Measurements from ENCODE around the gene OPCML. TPM values are rescaled to one million over a fixed set of nuclear protein-coding genes. Genes with fewer than 3 reads are reported as not detected.
A peak's percentile ranks its signal among the peaks of the same experiment; 100 is the strongest.
"Not testable (repeated sequence)": the region's sequence is repeated elsewhere in the genome, so short reads cannot be mapped to it uniquely, and the experiment has no call there.

The OPCML gene
- total RNA-seq, 2 donors from 2014 or later = not detected

DNA sequence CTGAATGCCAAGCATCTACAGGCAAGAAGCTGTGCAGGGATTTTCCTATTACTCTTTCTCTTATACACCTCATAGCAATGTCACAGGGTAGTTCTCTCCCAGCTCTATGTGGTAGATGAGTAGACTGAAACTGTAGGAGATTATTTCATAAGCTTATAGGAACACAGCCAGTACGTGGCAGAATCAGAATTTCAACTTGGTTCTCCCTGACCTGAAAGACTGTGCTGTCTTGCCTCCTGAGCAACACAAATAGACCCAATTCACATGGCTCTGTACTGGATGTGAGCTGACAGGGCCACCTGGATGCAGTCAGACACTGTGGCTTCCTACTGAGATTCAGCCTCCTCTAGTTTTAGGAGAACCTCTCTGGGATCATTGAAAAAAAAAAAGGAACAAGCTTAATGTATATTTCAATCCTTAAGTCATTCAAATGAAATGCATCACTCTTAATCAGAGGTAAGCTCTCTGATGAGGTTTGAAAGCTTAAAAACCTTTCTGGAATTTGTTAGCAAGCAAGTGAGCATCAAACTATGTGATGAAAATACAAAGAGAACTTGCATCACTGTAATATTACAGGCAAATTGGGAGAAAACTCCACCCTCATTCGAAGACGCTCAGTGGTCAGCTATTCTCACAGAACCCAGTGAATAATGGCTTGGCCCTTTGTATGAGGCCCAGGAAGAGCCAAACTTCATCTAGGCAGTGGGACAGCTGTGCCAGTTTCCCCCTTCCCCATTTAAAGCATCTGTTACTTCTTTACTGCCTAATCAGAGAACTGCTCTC is 1122.5 kb downstream of the OPCML start:
- Mint-ChIP-seq H3K4me3 (no peak overlapping the region), H3K27me3 (peaks cover 34% of the 10 kb centered on the region), H3K4me1 (no peaks in the 10 kb centered on the region), H3K9me3 (no peaks in the 10 kb centered on the region), H3K36me3 (ENCODE audit: low read depth) (no peaks in the 10 kb centered on the region), H3K27ac (no peak overlapping the region)
- peak; percentile 39 for ATAC-seq (replicated peaks)

- Mint-ChIP-seq H3K4me3 (no peak overlapping the region), H3K4me1 (no peaks in the 10 kb centered on the region), H3K9me3 (no peaks in the 10 kb centered on the region)
Observed at GRCh38 chr11:132408877-132409276, 1123.4 kb downstream of the OPCML start.

GRCh38 chr11:132405728-132406127 is 1126.6 kb downstream of the OPCML start:
- ATAC-seq (replicated peaks) = no peak
- Mint-ChIP-seq H3K27ac (no peak overlapping the region), H3K27me3 (peaks cover 28% of the 10 kb centered on the region), H3K4me3 (no peak overlapping the region), H3K36me3 (ENCODE audit: low read depth) (no peaks in the 10 kb centered on the region), H3K4me1 (no peaks in the 10 kb centered on the region), H3K9me3 (no peaks in the 10 kb centered on the region)

More at GRCh38 chr11:132408877-132409276, 1123.4 kb downstream of the OPCML start:
- Mint-ChIP-seq H3K27ac (no peak overlapping the region), H3K27me3 (peaks cover 34% of the 10 kb centered on the region), H3K36me3 (ENCODE audit: low read depth) (no peaks in the 10 kb centered on the region)
- ATAC-seq (replicated peaks) = peak; percentile 49

GRCh38 chr11:132402071-132402684 is 1130.1 kb downstream of the OPCML start:
- ATAC-seq (replicated peaks) = peak; percentile 58
- no peaks in the 10 kb centered on the region for H3K36me3 Mint-ChIP-seq (ENCODE audit: low read depth)
- no peaks in the 10 kb centered on the region for H3K4me1 Mint-ChIP-seq
- H3K9me3 Mint-ChIP-seq = no peaks in the 10 kb centered on the region
- H3K27me3 Mint-ChIP-seq = peaks cover 20% of the 10 kb centered on the region
- H3K27ac Mint-ChIP-seq = no peak overlapping the region
- H3K4me3 Mint-ChIP-seq = no peak overlapping the region

GRCh38 chr11:132396318-132396717 is 1136.0 kb downstream of the OPCML start:
- Mint-ChIP-seq H3K4me1 (no peaks in the 10 kb centered on the region), H3K9me3 (peaks cover 9% of the 10 kb centered on the region), H3K36me3 (ENCODE audit: low read depth) (no peaks in the 10 kb centered on the region), H3K27ac (no peak overlapping the region), H3K27me3 (peaks cover 14% of the 10 kb centered on the region), H3K4me3 (no peak overlapping the region)
- no peak for ATAC-seq (replicated peaks)

- peaks cover 11% of the 10 kb centered on the region for H3K27me3 Mint-ChIP-seq
- ATAC-seq (replicated peaks) = no peak
- H3K27ac Mint-ChIP-seq = no peak overlapping the region
- peaks cover 12% of the 10 kb centered on the region for H3K9me3 Mint-ChIP-seq
- H3K36me3 Mint-ChIP-seq (ENCODE audit: low read depth) = no peaks in the 10 kb centered on the region
- H3K4me3 Mint-ChIP-seq = no peak overlapping the region
- no peaks in the 10 kb centered on the region for H3K4me1 Mint-ChIP-seq
Observed at GRCh38 chr11:132395434-132395833, 1136.9 kb downstream of the OPCML start.

GRCh38 chr11:132379540-132379939 is 1152.8 kb downstream of the OPCML start:
- no peak overlapping the region for H3K4me3 Mint-ChIP-seq
- H3K4me1 Mint-ChIP-seq = no peaks in the 10 kb centered on the region
- H3K27me3 Mint-ChIP-seq = peaks cover 10% of the 10 kb centered on the region
- H3K36me3 Mint-ChIP-seq (ENCODE audit: low read depth) = no peaks in the 10 kb centered on the region
- ATAC-seq (replicated peaks) = no peak
- peaks cover 7% of the 10 kb centered on the region for H3K9me3 Mint-ChIP-seq
- no peak overlapping the region for H3K27ac Mint-ChIP-seq

- H3K27ac Mint-ChIP-seq = no peak overlapping the region
- H3K36me3 Mint-ChIP-seq (ENCODE audit: low read depth) = no peaks in the 10 kb centered on the region
- H3K27me3 Mint-ChIP-seq = peaks cover 10% of the 10 kb centered on the region
- no peak overlapping the region for H3K4me3 Mint-ChIP-seq
- no peak for ATAC-seq (replicated peaks)
- peaks cover 4% of the 10 kb centered on the region for H3K9me3 Mint-ChIP-seq
- H3K4me1 Mint-ChIP-seq = no peaks in the 10 kb centered on the region
Observed at GRCh38 chr11:132373405-132374143, 1158.7 kb downstream of the OPCML start.

DNA sequence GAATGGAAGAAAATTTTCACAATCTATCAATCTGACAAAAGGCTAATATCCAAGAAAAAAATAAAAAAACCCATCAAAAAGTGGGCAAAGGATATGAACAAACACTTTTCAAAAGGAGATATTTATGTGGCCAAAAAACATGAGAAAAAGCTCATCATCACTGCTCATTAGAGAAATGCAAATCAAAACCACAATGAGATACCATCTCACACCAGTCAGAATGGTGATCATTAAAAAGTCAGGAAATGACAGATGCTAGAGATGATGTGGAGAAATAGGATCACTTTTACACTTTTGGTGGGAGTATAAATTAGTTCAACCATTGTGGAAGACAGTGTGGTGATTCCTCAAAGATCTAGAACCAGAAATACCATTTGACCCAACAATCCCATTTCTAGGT is 1162.2 kb downstream of the OPCML start:
- H3K27me3 Mint-ChIP-seq = peaks cover 21% of the 10 kb centered on the region
- not testable (repeated sequence) for H3K4me1 Mint-ChIP-seq; H3K27ac Mint-ChIP-seq; H3K9me3 Mint-ChIP-seq; ATAC-seq (replicated peaks); H3K4me3 Mint-ChIP-seq; H3K36me3 Mint-ChIP-seq (ENCODE audit: low read depth)

GRCh38 chr11:132367293-132367692 is 1165.0 kb downstream of the OPCML start:
- Mint-ChIP-seq H3K9me3 (no peaks in the 10 kb centered on the region), H3K36me3 (ENCODE audit: low read depth) (no peaks in the 10 kb centered on the region), H3K4me1 (no peaks in the 10 kb centered on the region), H3K4me3 (no peak overlapping the region), H3K27ac (no peak overlapping the region), H3K27me3 (peaks cover 19% of the 10 kb centered on the region)
- ATAC-seq (replicated peaks) = no peak

GRCh38 chr11:132365650-132366049 is 1166.7 kb downstream of the OPCML start:
- Mint-ChIP-seq H3K36me3 (ENCODE audit: low read depth) (no peaks in the 10 kb centered on the region), H3K27ac (no peak overlapping the region), H3K9me3 (no peaks in the 10 kb centered on the region), H3K4me1 (no peaks in the 10 kb centered on the region), H3K4me3 (no peak overlapping the region), H3K27me3 (peaks cover 19% of the 10 kb centered on the region)
- ATAC-seq (replicated peaks) = no peak
